Fibroblast of skin of back (primary cell): ENCODE results near the gene ST3GAL3.
"Not testable (repeated sequence)": the region's sequence is repeated elsewhere in the genome, so short reads cannot be mapped to it uniquely, and the experiment has no call there.

Experiments used
- DNase-seq: peaks from one replicate; pipeline ENCODE4 v3.0.0-alpha.2; 2013

ST3GAL3 gene

DNA sequence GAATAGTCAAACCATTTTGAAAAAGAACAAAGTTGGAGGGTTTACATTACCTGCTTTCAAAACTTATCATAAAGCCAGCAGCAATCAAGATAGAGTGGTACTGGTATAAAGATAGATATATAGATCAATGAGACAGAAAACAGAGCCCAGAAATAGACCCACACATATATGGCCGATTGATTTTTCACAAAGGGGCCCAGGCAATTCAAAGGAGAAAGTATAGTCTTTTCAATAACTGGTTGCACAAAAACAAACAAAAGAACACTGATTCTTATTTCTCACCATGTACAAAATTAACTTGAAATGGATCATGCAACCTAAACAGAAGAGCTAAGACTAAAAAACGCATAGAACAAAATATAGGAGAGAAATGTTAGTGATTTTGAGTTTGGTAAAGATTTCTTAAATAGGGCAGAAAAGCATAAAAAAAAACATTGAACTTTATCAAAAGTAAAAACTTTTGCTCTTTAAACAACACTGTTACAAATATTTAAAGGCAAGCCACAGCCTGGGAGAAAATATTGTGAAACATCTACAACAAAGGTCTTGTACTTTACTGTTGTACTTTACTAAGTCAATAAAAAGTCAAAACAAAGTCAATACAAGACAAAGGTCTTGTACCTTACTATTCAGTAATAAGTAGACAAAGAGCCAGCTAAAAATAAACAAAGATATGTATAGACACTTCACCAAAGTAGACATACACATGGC, 50.2 kb downstream of the ST3GAL3 start:
- no peak for DNase-seq

DNA sequence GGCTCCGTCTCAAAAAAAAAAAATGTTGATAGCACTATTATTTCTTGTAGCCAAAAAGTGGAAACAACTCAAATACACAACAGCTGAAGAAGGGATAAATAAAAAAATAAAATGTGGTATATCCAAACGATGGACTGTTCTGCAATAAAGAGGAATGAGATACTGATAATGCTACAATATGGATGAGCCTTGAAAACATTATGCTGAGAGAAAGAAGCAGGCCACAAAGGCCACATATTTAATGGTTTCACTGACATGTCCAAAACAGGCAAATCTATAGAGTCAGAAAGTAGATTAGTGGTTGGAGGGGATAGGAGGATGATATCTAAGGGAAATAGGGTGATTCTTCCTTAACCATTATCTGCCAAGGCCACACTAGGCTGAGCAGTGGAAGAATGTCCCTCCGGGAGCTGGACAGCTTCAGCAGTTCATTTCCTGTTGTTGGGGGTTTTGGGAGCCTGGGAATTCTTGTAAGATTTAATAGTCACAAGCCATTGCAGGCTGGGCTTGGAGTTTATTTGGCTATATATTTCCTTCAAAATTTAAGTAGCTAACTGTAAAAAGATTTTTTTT, 53.5 kb downstream of the ST3GAL3 start:
- DNase-seq = peak; percentile 58

- peak; percentile 89 for DNase-seq
Measured at GRCh38 chr1:43763497-43763973, 56.2 kb downstream of the ST3GAL3 start.

- no peak for DNase-seq
Measured at GRCh38 chr1:43764581-43764980, 57.2 kb downstream of the ST3GAL3 start.

DNA sequence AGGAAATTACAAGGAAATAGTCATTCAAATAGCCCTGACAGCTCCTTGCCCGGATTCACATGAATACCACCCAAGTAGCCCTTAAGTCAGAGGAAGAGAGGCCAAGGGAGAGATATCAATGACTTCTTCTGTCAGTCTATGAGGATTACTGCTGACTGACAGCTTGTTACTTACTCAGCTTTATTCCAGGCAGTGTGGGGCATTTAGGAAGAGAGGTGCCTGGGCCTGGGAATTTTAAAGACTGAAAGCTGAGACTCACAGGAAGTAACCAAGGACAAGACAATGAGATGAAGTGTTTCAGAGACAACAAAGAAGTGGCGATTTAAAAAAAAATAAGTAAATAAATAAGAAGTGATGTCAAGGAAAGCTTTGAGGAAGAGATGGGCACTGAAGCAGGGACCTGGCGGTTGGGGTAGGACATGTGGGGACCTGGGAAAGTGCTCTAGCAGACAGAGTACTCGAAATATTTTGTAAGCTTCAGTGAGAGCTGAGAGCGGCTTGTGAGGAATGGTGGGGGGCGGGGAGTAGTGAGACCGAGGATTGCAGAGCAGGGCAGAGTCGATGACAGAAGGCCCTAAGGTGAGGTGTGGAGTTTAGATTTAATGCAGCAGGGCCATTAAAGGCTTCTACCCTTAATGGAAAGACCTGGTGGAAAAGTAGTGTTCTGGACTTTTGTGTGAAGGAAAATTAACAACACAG, 58.9 kb downstream of the ST3GAL3 start:
- DNase-seq = no peak

DNA sequence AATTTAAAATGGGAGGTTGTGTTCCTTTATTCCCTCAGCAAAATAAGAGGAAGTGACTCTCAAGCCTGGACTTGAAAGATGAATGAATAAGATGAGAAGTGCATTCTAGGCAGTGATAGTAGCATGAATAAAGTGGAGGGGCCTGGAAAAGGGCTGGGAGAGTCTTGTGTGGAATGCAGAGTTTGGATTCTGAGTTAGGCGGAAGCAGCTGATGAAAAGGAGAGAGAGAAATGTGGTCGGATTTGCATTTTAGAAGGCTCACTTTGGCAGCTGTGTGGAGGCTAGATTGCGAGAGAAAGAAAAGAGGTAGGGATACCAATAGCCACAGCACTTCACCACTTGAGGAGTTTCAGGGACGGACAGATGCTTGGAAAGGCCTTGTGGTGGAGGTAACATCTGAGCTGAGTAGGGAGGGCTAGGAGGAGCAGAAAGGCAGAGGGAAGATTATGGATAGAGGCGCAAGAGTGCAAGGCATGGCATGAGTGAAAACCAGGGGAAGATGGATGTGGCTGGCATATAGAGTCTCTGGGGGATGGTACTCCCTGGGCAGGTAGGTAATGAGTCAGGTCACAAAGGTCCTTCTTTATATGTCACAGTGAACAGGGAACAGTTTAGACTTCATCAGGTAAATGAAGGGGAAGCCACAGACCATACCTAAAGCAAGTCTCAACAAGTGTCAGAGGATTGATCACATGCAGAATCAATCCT, 59.6 kb downstream of the ST3GAL3 start:
- no peak for DNase-seq

- no peak for DNase-seq
Measured at GRCh38 chr1:43768168-43768567, 60.8 kb downstream of the ST3GAL3 start.

DNA sequence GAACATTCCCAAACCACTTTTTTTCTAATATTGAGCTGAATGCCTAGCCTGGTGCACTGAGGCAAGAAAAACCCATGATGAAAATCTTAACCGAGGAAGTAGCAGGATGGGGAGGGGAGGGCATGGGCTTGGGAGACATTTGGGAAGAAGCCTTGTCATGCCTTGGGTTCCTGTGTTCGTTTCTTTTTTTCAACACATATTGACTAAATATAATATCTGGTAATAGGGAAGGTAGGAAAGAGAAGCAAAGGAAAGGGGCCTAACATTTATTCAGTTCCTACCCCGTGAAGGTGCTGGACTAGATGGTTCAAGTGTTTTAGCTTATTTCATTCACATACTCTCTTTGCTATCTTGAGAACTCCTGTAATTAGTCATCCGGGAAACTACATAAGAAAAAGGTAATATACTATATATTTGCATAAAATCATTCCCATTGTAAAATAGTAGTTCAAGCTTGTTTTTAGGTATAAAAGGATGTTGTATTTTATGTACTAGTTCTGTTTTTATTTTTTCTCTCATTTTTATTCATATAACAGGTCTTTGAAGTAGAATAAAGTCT, 62.1 kb downstream of the ST3GAL3 start:
- no peak for DNase-seq

DNA sequence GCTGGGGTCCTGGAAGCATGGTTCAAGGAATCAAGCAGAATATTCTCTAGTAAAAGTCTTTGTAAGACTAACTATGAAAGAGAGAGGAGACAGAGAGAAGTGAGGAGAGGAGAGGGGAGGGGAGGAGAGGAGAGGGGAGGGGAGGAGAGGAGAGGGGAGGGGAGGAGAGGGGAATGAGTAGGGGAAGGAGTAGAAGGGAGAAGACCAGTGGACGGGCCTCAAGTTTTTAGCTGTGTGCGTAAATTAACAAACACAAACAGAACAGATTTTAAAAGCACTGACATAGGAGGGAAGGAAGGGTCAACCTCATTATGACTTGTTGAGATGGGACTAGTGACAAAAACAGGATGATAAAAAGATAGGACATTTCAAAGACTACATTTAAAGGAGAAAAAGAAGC, 62.8 kb downstream of the ST3GAL3 start:
- no peak for DNase-seq

DNA sequence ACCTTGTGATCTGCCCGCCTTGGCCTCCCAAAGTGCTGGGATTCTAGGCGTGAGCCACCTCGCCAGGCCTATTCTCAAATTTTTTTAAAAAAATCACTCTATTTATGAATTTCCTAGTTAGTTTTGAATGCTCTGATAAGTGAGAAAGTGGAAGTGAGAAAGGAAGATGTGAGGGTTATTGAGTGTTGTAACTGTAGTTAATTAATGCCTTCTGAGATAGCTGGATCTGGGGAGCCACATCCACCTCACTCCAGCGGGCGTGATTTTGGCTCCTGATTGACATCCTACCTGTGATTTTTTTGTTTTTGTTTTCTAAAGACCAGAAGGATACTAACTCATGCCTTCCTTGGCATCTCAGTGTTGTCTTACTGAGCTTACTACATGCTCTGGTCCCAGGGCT, 65.6 kb downstream of the ST3GAL3 start:
- no peak for DNase-seq

DNA sequence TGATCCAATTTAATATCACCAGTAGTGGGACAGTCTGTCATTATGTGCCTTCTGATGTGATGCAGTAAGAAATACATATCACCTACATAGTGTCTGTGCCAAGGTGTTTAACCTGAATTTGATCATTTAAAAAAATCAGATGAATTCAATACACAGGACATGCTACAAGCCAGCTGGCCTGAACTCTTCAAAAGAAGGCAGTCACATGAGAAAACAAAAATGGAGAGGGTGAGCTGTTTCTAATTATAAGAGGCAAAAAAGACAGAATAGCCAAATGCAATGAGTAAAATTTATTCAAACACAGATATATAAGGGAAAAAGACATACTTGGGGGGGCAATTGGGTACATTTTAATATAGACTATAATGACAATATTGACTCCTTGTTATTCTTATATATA, 66.5 kb downstream of the ST3GAL3 start:
- DNase-seq = no peak

- peak; percentile 60 for DNase-seq
Measured at GRCh38 chr1:43774359-43774758, 67.0 kb downstream of the ST3GAL3 start.

DNA sequence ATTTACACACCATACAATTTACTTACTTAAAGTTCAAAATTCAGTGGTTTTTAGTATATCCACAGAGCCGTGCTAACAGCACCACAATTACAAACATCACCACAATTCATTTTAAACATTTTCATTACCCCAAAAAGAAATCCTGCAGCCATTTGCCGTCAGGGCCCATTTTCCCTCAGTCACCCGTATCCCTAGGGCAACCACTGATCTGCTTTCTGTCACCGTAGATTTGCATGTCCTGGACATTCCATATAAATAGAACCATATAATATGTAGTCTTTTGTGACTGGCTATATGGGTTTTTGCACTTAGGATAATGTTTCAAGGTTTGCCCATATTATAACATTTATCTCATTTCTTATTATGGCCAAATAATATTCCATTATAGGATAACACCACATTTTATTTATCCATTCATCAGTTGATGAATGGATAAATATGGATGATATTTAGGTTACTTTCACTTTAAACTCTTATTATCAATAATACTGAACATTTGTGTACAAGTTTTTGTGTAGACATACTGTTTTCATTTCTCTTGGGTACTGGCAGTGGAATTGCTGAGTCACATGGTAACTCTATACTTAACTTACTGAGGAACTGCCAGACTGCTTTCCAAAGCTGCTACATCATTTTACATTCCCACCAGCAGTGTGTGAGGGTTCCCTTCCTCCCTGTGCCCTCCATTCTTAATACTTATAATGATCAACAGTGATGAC, 68.9 kb downstream of the ST3GAL3 start:
- peak; percentile 79 for DNase-seq

GRCh38 chr1:43777916-43778315, 70.6 kb downstream of the ST3GAL3 start:
- DNase-seq = not testable (repeated sequence)

- no peak for DNase-seq
Measured at GRCh38 chr1:43779266-43779665, 71.9 kb downstream of the ST3GAL3 start.

DNA sequence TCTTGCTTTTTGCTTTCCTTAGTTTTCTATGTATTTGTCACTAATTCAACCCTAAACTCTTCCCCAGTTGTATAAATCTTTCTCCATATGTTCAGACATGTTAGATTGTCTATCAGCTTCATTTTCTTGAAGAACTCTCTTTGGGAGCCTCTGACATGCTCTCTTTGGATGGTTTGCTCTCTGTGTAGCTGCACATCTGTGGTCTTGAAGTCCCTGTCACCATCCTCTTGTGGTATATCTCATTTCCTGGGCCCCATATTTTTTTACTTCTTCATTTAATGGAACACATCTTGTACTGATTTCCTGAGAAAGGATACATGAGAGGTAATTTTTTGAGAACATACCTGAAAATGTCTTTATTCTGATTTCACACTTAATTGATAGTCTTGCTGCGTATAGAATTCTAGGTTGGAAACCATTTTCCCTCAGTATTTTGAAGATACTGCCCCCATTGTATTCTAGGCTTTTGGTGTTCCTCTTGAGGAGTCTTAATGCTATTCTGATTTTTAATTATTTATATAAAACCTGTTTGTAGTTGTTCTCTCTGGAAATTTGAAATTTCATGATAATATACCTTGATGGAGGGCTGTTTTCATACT, 72.6 kb downstream of the ST3GAL3 start:
- DNase-seq = no peak

GRCh38 chr1:43781574-43781973, 74.2 kb downstream of the ST3GAL3 start:
- DNase-seq = no peak

DNA sequence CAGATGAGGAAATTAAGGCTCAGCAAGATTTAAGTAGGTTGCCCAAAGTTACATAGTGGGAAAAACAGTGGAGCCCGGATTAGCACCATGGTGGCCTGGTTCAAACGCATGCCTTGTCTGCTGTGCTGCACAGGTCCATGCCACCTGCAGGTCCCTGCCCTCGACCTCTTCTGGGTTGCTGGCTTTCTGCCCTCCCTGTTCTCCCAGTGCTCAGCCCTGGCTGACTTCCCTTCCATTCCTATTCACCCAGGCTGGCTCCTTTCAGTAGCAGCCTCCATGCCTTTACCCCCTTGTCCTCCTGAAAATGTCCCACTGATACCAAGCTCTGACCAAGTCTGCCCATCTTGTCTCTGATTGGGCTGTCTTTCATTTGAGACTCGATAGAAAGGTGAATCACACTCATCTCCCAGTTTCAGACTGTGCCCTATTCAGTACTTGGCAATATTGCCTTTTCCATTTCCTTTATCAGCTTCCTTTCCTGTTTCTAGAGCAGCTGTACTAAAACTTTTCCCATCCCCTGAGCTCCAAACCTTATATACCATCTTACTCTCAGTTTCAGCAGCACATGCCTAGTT, 75.8 kb downstream of the ST3GAL3 start:
- no peak for DNase-seq

GRCh38 chr1:43783671-43784205, 76.4 kb downstream of the ST3GAL3 start:
- DNase-seq = peak; percentile 39

DNA sequence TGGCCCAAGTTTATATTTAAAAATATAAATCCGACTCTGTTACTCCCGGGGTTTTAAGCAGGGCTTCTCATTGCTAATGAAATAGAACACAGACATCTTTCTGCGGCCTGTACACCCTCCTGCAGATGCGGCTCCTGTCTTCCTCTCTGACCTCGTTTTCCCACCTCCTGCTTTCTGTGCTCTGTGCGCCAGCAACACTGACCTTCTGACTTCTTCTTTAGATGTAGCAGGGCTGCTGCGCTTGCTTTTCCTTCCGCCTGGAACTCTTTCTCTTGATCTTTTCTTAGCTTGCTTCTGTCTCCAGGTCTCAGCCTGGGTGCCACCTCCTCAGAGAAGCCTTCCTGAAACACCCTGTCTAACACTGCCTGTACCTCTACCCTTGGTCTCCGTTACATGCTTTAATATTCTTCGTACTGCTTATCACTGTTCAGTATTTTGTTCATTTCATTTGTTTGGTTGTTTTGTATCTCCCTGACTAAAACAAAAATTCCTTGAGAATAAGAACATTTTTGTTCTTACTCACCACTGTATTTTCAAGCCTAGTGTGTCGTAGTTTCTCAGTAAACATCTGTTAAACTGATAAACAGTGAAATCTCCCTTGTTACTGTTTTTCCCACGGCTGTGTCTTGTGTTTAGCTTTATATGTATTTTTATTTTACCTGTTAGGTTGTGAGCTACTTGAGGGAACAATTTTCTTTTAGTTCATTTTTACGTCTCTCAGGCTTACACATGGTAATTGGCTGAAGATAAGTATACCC, 79.0 kb downstream of the ST3GAL3 start:
- no peak for DNase-seq
